ENCODE data around the gene GALNT15. TPM values are rescaled to one million over a fixed set of nuclear protein-coding genes. Genes with fewer than 3 reads are reported as not detected.

GALNT15 gene
- polyA plus RNA-seq, 1 of the 3 experiments (the other 2 are of a cell fraction), result 4.7 TPM

DNA sequence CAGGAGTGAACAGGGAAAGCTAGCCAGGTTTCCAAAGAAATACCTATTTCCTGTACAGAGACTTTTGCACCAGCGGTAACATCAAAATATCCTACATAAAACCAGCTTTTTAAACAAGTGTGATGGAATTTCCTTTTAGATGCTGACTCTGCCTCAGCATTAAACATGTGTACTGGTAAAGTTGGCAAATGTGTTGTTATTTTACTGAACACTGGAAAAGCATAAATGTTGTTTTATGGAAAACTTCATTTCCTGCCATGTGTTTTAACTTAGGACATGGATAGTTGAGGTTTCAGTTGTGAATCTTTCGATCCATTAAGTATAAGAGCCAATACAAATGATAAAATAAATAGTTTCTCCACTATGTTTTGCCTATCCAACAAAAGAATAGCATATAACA, 106.2 kb downstream of the GALNT15 start (continued):
- TF ChIP-seq FOXJ3 (CRISPR knock-in tag; IDR thresholded peaks at IDR 0.05), result no peak
- no peak for TF ChIP-seq TAF1 (IDR thresholded peaks at IDR 0.05; ENCODE audit: borderline replicate concordance, low read depth, low read length)
- TF ChIP-seq SIN3A (IDR thresholded peaks at IDR 0.05; ENCODE audit: borderline replicate concordance, low read depth, low read length), result no peak
- TF ChIP-seq, protein P1, sequence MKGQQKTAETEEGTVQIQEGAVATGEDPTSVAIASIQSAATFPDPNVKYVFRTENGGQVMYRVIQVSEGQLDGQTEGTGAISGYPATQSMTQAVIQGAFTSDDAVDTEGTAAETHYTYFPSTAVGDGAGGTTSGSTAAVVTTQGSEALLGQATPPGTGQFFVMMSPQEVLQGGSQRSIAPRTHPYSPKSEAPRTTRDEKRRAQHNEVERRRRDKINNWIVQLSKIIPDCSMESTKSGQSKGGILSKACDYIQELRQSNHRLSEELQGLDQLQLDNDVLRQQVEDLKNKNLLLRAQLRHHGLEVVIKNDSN (IDR thresholded peaks at IDR 0.05; ENCODE audit: borderline replicate concordance, low read depth), result no peak
- no peak for TF ChIP-seq YY1 (IDR thresholded peaks at IDR 0.05; ENCODE audit: low read depth)
- no peak for TF ChIP-seq RXRA (IDR thresholded peaks at IDR 0.05; ENCODE audit: borderline replicate concordance, low read depth)
- TF ChIP-seq JUND (IDR thresholded peaks at IDR 0.05), result no peak

Other genes starting within 250 kb of the GALNT15 start
- gene DPH3, start 90.3 kb downstream of the GALNT15 start, polyA plus RNA-seq (2012; rRNA removed), result 8.5 and 10.8 TPM in 2 replicates
- 6.9 and 10.0 TPM in 2 replicates for gene OXNAD1, start 90.5 kb downstream of the GALNT15 start, polyA plus RNA-seq (2012; rRNA removed)